GM21619 (cell line): Measurements from ENCODE around the gene USP24.
"Not testable (repeated sequence)": the region's sequence is repeated elsewhere in the genome, so short reads cannot be mapped to it uniquely, and the experiment has no call there.

Source experiments
- ATAC-seq: cut with Tn5 transposase; IDR thresholded peaks from one replicate; pipeline ENCODE4 v1.9.1; 2021; ENCODE audit not compliant: unreplicated experiment

The USP24 gene

DNA sequence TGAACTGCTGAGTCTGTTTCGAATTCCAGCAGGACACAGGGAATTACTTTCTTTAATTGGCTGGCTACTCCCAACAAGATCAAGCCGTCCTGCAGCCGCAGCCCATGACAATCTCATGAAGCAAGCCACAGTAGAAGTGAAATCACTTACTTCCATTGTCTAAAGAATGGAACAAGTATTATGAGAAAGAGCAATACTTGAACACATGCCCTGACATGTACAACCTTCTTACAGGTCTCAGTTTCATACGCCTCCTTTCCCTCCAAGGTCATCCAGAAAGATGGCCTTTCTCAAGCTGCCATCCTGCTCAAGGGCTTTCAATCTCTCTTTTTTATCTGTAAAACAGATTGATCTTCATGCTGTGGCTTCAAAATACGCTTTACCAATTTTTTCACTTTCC is 90.7 kb downstream of the USP24 start:
- ATAC-seq = no peak

DNA sequence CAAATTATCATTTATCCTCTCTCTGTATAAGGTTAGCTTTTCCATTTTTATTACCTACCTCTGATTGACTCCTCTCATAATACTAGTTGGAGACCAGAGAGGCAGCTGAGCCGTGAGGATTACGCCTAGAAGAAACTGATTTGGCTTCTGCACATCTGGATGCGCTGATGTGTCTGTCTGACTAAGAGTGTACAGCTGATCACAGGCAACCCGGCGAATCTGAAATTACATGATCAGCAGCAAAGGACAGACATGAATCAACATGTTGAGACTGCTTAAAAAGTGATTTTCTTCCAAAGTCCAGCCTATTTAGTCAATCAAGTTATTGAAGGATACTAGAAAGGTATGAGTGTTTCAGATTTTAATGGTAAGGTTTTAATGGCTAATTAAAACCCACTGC is 94.6 kb downstream of the USP24 start:
- ATAC-seq = no peak

DNA sequence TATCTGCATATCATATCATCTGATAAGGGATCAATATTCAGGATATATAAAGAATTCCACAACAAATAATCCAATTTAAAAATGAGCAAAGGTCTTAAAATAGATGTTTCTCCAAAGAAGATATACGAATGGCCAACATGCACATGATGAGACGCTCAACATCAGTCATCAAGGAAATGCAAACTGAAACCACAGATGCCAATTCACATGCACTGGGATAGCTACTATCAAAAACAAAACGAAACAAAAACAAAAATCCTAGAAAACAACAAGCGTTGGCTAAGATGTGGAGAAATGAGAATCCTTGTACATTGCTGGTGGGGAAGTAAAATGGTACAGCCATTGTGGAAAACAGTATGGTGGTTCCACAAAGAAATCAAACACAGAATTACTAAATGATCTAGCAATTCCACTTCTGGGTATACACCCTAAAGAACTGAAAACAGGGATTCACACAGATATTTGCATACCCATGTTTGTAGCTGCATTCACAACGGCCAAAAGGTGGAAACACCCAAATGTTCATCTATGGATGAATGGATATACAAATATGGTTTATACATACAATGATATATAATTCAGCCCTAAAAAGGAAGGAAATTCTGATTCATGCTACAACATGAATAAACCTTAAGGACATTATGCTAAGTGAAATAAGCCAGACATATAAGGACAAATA is 96.4 kb downstream of the USP24 start:
- no peak for ATAC-seq

DNA sequence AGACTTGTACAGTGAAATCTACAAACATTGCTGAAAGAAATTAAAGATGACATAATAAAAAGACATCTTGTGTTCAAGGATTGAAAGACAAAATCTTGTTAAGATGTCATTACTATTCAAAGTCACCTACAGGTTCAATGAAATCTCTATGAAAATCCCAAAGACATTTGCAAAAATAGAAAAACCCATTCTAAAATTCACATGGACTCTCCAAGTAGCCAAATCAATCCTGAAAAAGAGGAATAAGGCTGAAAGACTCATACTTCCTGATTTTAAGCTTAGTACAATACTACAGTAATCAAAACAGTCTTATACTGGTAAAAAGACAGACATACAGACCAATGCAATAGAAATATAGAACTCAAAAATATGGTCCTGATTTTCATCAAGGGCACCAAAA is 97.2 kb downstream of the USP24 start:
- ATAC-seq = no peak

DNA sequence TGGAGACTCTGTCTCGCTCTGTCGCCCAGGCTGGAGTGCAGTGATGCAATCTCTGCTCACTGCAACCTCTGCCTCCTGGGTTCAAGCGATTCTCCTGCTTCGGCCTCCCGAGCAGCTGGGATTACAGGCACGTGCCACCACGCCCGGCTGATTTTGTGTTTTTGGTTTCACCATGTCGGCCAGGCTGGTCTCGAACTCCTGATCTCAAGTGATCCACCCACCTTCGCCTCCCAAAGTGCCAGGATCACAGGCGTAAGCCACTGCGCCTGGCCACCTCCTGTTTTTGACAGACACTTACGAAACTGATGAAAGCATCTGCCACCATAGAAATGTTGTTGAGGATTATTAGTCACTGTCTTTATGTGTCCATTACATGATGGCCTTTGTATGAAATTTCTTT is 106.2 kb downstream of the USP24 start:
- ATAC-seq = not testable (repeated sequence)

DNA sequence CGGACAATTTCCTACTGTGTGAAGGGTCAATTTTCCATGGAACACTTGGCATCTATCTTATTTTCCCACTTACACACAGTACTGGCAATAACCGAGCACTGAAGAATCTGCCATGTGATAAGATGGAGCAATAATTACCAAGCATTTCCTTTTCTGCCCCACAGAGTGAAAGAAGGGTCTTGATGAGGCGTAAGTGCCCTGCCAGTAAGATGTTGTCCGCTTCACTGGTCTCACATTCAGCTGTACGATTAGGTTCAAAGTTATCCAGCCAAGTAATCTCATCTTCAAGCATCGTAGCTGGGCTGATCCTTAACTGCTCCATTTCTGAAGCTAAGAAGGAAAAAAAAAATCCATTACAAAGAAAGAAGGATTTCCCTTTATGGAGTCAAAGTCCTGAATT is 108.1 kb downstream of the USP24 start:
- no peak for ATAC-seq

DNA sequence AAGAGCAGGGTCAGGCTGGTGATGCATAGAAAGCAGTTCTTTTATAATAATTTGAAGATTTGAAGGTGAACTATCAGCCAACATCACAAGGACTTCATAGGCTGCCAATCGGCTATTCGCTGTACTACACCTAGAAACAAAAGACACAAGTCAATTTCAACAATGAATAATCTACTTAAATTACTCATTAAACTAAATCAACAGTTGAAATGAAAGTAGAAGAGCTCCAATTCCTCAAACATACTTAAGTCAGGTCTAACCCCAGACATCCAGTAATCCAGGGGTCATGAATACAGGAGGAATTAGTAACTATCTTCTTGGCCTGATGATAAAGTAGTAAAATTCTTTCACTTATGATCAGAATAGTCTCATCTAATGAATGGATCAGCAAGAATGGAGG is 111.3 kb downstream of the USP24 start:
- ATAC-seq = no peak

DNA sequence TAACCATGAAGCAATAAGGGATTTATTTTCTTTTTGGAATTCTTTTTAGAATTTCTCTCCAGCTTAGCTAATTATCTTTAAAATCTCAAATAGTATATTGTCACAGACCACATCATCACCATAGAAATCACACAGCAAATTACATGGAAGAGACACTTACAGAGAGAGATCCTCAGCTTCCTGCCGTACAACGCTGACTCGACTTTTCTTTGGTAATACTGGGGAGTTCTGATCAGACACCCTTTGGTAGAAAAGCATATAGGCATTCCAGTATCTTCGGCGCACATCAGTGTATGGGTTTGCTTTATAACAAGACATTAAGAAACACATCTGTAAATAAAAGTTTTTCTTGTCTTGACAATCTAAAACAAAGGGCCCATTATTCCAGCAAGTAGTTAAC is 120.1 kb downstream of the USP24 start:
- ATAC-seq = no peak

DNA sequence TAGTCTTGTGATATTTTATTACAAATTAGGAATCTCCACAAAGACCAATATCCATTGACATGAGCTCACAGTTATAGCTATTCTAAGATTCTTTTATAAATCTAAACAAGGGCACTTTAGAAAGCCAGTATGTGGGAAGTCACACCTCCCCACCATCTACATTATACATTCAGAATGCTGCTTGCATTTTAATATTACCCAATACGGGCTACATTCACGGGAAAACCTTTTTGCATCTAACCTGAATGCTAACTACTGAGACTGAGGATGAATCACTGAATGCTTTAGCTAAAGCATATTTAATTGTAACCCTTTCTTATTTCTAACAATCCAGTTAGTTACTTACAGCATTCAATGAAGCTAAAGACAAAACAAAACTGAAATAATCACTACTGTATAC is 122.7 kb downstream of the USP24 start:
- ATAC-seq = no peak

DNA sequence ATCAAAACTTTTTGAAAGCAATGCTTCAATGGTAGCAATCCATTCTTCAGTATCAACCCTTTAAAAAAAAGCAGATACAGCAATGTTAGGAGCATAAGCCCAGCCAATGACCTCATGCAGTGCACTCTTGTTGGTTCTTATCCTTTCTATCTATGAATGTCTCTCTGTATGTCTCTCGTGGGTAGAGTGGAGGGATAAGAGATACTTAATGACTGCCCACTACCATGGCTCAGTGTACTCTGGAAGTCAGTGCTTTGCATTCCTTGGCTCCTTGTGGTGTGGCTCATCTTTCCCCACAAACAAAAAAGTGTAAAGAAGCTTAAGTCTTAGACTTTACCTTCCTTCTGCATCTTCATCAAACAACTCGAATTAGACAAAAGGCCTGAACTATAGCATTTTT is 125.5 kb downstream of the USP24 start:
- no peak for ATAC-seq

DNA sequence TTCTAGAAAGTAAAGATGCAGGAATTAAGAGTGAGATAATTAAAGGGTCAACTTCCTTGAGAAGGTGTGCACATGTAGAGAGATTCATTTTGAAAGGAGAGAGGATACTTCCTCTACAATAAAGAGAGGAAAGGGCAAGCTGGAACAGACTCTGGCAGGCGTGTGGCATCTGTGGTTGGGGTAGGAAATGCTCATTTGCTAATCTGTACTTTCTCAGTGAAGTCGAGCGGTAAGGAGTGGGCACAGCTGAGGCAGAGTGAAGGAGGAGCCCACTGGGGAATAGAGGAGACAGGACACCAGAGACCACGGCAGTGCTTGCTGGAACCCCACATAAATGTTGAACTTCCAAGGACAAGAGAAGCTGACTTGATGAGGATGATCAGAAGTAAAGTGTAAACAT is 126.8 kb downstream of the USP24 start:
- ATAC-seq = no peak

DNA sequence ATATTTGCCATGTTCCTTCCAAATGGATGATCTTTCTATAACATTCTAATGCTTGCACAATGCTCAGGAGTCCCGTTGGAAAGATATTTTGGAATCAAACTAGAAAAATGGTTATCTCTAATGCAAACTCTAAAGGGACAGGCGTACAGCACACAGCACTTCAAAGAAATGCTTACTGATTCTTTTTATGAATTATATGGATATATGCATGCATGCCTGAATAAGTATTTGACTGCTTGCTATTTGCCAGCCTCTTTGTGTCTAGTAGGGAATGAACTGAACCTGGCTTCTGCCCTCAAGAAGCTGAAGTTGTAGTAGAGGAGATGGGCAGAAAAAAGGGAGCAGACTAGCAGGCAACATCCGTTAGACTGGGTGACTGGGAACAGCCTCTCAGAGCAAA is 127.7 kb downstream of the USP24 start:
- no peak for ATAC-seq

DNA sequence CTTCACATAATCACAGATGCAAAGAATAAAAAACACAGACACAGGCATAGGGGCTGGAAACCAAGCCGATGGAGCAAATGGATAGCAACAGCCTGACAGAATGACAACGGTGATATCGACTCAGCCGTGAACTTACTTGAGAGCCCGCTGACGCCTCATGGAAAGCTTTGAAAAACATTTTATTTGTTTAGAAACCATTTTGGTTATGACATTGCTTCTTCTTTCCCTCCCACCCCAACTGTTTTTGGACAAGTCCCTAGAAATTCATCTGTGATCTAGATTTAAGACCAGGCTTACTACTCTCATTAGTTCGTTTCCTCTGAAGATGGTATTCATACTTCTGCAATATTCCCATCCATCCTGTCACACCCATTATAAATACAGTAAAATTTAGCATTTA is 130.9 kb downstream of the USP24 start:
- ATAC-seq = no peak

DNA sequence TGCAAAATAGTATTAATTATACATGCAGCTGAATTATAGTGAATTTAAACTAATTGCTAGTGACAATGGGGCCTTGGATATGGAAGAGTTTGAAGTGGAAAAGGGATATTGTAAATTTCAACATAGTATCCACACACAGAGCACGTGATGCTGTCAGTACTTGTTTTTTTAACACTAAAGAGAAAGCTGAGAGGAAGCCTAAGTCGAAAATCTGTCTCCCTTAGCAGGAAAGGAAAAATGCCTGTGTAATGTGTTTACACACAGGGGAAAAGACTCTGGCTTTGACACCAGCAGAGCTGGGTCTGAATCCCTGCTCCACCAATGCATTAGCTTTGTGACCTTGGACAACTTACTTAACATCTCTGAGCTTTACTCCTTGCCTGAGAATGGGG is 133.3 kb downstream of the USP24 start:
- ATAC-seq = no peak

DNA sequence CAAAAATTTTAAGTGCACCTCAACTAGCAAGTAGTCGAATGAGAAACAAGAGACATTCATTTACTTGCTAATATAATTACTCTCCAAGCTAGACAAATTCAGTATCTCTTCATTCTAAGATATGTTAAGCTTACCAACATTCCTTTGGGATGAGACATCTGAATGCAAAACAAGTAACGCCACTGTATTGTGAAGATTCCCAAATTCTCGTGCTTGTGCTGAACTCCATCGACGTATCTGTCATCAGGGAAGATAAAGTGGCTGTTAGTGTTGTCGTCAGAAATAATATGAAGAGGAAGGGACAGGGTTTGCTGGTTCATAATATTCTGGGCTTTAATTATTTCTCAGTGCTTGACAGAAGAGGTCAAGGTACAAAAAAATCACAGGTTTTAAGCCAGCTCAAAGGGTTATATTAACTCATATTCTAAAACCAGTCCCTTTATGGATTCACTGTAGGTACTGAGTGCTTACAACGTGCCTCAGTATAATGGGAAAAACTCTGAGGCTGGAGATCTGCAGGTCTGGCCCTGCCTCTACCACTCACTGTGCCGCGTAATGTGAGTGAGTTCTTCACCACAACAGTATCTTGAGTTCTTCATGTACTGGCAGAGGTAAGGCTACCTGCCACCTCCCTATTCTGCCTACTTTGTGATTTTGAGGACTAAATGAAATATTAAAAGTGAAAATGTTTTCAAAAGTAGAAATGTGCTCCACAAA is 133.8 kb downstream of the USP24 start:
- no peak for ATAC-seq

DNA sequence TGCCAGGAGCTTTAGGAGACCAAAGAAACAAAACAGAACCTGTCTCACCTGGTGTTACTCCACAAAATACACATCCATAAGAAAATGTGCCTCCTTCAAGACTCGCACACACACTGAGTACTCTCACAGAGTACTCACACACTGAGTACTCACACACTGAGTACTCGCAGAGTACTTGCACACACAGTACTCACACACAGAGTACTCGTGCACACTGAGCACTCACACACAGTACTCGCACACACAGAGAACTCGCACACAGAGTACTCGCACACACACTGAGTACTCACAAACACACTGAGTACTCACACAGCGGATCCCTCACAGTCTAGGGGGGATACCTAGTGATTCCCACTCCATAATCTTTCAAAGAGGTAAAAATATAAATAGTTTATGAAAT is 135.5 kb downstream of the USP24 start:
- no peak for ATAC-seq

DNA sequence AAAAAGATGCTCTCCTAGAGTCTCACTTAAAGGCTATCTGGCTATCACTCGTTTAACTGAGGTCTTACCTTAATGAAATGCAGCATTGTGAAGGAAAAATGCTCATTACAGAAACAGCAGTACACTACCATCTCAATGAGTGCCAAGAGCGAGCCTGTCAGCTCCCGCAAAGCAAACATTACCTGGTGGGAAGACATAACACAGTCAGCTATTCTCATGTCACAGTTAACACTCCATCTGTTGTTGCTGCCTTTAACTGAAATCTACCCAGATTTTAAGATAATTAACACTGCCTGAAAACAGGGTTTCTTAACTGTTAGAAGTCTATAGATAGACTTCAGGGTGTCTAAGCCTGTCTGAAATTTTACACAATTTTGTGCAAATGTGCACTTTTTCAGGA is 136.7 kb downstream of the USP24 start:
- ATAC-seq = no peak

DNA sequence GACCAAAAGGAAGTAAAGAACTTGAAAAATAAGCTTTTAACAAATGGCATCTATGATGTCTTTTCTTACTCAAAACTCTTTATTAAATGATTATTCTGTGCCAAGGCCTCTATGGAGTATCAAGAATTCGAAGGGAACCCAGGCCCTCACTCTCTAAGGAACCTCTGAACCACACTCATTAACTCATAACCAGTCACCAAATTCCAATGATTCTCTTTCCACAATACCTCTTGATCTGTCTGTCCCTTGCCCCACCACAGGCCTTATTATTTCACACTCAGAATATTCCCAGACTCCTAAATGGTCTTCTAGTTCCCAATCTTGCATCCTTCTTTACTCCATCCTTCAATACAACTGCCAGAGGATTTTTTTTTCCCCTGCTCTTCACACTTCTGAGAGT is 138.8 kb downstream of the USP24 start:
- no peak for ATAC-seq

DNA sequence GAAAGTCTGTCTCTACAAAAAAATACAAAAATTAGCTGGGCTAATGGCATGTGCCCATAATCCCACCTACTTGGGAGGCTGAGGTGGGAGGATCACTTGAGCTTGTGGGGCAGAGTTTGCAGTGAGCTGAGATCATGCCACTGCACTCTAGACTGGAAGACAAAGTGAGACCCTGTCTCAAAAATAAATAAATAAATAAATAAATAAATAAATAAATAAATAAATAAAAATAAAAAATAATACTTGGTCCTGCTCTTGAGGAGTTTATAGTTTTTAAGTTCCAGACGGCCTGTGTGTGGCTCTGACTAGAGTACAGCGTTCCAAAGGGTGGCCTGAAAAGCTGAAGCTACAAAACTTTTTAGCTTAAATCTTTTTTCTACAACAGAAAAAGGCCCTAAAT is 140.7 kb downstream of the USP24 start:
- ATAC-seq = no peak

DNA sequence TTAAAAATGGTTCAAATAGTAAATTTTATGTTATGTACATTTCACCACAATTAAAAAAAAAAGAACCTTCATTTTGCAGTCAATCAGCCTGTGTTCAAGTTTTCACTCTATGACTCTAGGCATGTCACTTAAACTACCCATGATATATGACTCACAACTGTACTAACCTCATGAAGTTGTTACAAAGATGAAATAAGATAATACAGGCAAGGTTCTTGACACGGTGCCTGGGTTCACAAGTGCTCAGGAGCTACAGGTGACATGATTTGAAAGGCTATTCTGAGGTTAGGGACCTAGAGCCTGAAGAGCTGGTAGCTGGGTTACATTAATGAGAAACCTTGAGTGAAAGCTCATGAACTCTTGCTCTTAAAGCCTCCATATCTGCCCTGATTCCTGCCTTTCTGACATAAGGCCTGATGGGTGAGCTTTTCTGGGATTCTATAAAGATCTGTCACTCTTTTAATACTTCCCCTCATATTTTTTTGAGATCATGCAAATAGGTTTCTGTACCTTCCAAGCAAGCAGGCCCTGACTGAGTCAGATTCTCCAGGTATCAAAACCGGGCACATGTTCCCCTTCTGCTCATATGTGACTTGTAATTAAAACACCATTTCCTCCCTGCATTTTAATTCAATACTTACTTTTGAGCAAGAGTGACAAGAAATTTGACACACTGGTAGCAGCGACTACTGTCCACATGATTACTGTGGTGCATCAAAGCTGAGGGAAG is 141.8 kb downstream of the USP24 start:
- ATAC-seq = peak; percentile 79

DNA sequence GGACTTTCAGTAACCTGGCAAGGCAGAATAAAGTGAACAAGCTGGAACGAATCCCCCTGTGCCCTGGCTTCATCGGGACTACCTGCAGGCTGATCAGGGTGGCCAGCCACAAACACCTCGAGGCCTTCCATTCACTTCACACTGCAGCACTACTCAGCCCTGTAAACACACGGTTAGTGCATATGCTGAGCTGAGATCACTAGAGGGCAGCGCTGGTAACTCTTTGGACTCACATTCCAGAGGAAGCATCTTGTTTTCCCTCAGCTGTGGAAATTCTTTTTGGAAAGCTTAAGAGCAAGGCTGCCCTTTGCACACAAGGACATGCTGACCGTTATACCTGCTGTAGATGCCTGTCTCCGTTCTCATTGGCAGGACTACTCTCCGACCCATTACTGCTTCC is 143.7 kb downstream of the USP24 start:
- no peak for ATAC-seq
